ENCODE data around the gene AMFR.

AMFR gene

GRCh38 chr16:56328276-56329022 lies 96.9 kb downstream of the AMFR start:
- no peak for DNase-seq

GRCh38 chr16:56327929-56328258 lies 97.5 kb downstream of the AMFR start:
- no peak for DNase-seq

GRCh38 chr16:56327071-56327928 lies 98.0 kb downstream of the AMFR start:
- no peak for DNase-seq

- no peak for DNase-seq
Observed at GRCh38 chr16:56325956-56326355, 99.4 kb downstream of the AMFR start.

- DNase-seq: no peak
Observed at GRCh38 chr16:56324406-56324805, 100.9 kb downstream of the AMFR start.

GRCh38 chr16:56321571-56321970 lies 103.8 kb downstream of the AMFR start:
- DNase-seq: no peak

- no peak for DNase-seq
Observed at GRCh38 chr16:56320811-56321558, 104.4 kb downstream of the AMFR start.

GRCh38 chr16:56320056-56320455 lies 105.3 kb downstream of the AMFR start:
- no peak for DNase-seq

GRCh38 chr16:56319376-56319775 lies 106.0 kb downstream of the AMFR start:
- no peak for DNase-seq

- no peak for DNase-seq
Observed at GRCh38 chr16:56318827-56319140, 106.6 kb downstream of the AMFR start.

- no peak for DNase-seq
Observed at GRCh38 chr16:56317998-56318826, 107.1 kb downstream of the AMFR start.

- DNase-seq: no peak
Observed at GRCh38 chr16:56316545-56316944, 108.8 kb downstream of the AMFR start.

GRCh38 chr16:56315955-56316354 lies 109.4 kb downstream of the AMFR start:
- no peak for DNase-seq

GRCh38 chr16:56314244-56314850 lies 111.0 kb downstream of the AMFR start:
- DNase-seq: no peak

- DNase-seq: no peak
Observed at GRCh38 chr16:56312556-56312955, 112.8 kb downstream of the AMFR start.

GRCh38 chr16:56312028-56312300 lies 113.4 kb downstream of the AMFR start:
- DNase-seq: no peak
